WTC11 (cell line): ENCODE measurements around the gene RGS7.

Experiments used
- ATF1 ChIP-seq: sonication (generic); formaldehyde crosslinking; IDR thresholded peaks from 2 replicates; pipeline ENCODE4 v1.8.1; 2023; ENCODE audit warnings: mild to moderate bottlenecking, moderate library complexity, missing genetic modification reagents
- CTCF ChIP-seq: fragments of 200-600 bp; IDR thresholded peaks from 2 replicates; pipeline ENCODE4 v1.8.0; 2022; ENCODE audit warnings: antibody characterized with exemption
- E2F1 ChIP-seq: sonication (generic); formaldehyde crosslinking; IDR thresholded peaks from 2 replicates; pipeline ENCODE4 v1.8.0; 2022; ENCODE audit warnings: mild to moderate bottlenecking, missing genetic modification reagents
- FOXJ3 ChIP-seq: sonication (generic); formaldehyde crosslinking; IDR thresholded peaks from 2 replicates; pipeline ENCODE4 v1.9.0; 2021; ENCODE audit warnings: missing genetic modification reagents, mild to moderate bottlenecking, borderline replicate concordance
- FOXP1 ChIP-seq: sonication (generic); formaldehyde crosslinking; IDR thresholded peaks from 2 replicates; pipeline ENCODE4 v1.8.0; 2022; ENCODE audit warnings: missing genetic modification reagents, mild to moderate bottlenecking, moderate library complexity, borderline replicate concordance
- HMGXB4 ChIP-seq: sonication (generic); formaldehyde crosslinking; IDR thresholded peaks from 2 replicates; pipeline ENCODE4 v1.8.1; 2023; ENCODE audit warnings: mild to moderate bottlenecking, moderate library complexity, missing genetic modification reagents
- IRF1 ChIP-seq: sonication (generic); formaldehyde crosslinking; IDR thresholded peaks from 2 replicates; pipeline ENCODE4 v1.8.0; 2023; ENCODE audit warnings: missing genetic modification reagents
- JUN ChIP-seq: sonication (generic); formaldehyde crosslinking; IDR thresholded peaks from 2 replicates; pipeline ENCODE4 v1.8.0; 2023; ENCODE audit warnings: mild to moderate bottlenecking, missing genetic modification reagents
- KAT7 ChIP-seq: sonication (generic); formaldehyde crosslinking; IDR thresholded peaks from 2 replicates; pipeline ENCODE4 v1.8.1; 2023; ENCODE audit warnings: missing genetic modification reagents, mild to moderate bottlenecking, borderline replicate concordance
- MAX ChIP-seq: sonication (generic); formaldehyde crosslinking; IDR thresholded peaks from 2 replicates; pipeline ENCODE4 v1.8.0; 2022; ENCODE audit warnings: mild to moderate bottlenecking, missing genetic modification reagents
- NR2C2 ChIP-seq: sonication (generic); formaldehyde crosslinking; IDR thresholded peaks from 2 replicates; pipeline ENCODE4 v1.8.0; 2022; ENCODE audit warnings: mild to moderate bottlenecking, missing genetic modification reagents
- SMAD3 ChIP-seq: sonication (generic); formaldehyde crosslinking; IDR thresholded peaks from 2 replicates; pipeline ENCODE4 v1.8.0; 2022; ENCODE audit warnings: missing genetic modification reagents, mild to moderate bottlenecking, borderline replicate concordance
- USF2 ChIP-seq: sonication (generic); formaldehyde crosslinking; IDR thresholded peaks from 2 replicates; pipeline ENCODE4 v1.8.1; 2023; ENCODE audit warnings: mild to moderate bottlenecking, missing genetic modification reagents, moderate library complexity
- ZNF138 ChIP-seq: sonication (generic); formaldehyde crosslinking; conservative IDR thresholded peaks from 2 replicates; pipeline ENCODE4 v1.8.1; 2022; ENCODE audit warnings: mild to moderate bottlenecking, moderate library complexity, missing genetic modification reagents

- TF ChIP-seq CTCF (no peak), FOXP1 (CRISPR knock-in tag) (no peak), NR2C2 (CRISPR knock-in tag) (no peak), USF2 (CRISPR knock-in tag) (no peak), E2F1 (CRISPR knock-in tag) (no peak), ZNF138 (no peak), MAX (no peak), IRF1 (CRISPR knock-in tag) (no peak), FOXJ3 (CRISPR knock-in tag) (no peak), SMAD3 (no peak), HMGXB4 (no peak), JUN (CRISPR knock-in tag) (no peak), KAT7 (CRISPR knock-in tag) (no peak), ATF1 (CRISPR knock-in tag) (no peak)
Measured at GRCh38 chr1:241225741-241226140, 131.3 kb downstream of the RGS7 start.
